Caco-2 (cell line): Measurements from ENCODE around the gene SLC4A5. TPM values are rescaled to one million over a fixed set of nuclear protein-coding genes. Genes with fewer than 3 reads are reported as not detected.
A peak's percentile ranks its signal among the peaks of the same experiment; 100 is the strongest.

Source experiments
- BruUV-seq: library from RNA; stranded (reverse); fragments of 400-500 nt; replicated peaks from 2 replicates; lab custom pipeline; 2021; lab: Mats Ljungman, UMichigan
- CTCF ChIA-PET: fragments of 300-600 bp; sonication (Branson Sonifier 250); formaldehyde crosslinking; loops from one replicate; lab custom pipeline; 2022; ENCODE audit warnings: antibody characterized with exemption; lab: Charles Lee
- POLR2A ChIA-PET: fragments of 300-600 bp; sonication (Branson Sonifier 250); formaldehyde crosslinking; loops from one replicate; lab custom pipeline; 2022; ENCODE audit warnings: antibody characterized with exemption; lab: Charles Lee
- DNase-seq, 2 experiments: peaks; one replicate each; pipeline versions ENCODE4 v3.0.0 to v3.0.0-alpha.2; 2020 to 2022
- H3K27me3 ChIP-seq: replicated peaks from 2 replicates; pipeline ENCODE4 v1.6.0; 2011; ENCODE audit warnings: low read length; ENCODE audit not compliant: control insufficient read depth, insufficient read depth
- H3K36me3 ChIP-seq: 2 replicates; pipeline ENCODE4 v1.5.1; 2011; ENCODE audit warnings: low read length; ENCODE audit not compliant: control insufficient read depth, insufficient read depth
- H3K4me1 ChIP-seq: fragments of 250-450 bp; sonication (Bioruptor Pico); 2 replicates; pipeline ENCODE4 v1.5.1; 2020; ENCODE audit warnings: mild to moderate bottlenecking
- H3K4me3 ChIP-seq: 2 replicates; pipeline ENCODE4 v1.5.1; 2011; ENCODE audit warnings: low read depth, mild to moderate bottlenecking, control low read depth, low read length
- H3K9me3 ChIP-seq: fragments of 250-450 bp; sonication (Bioruptor Pico); 2 replicates; pipeline ENCODE4 v1.5.1; 2020; ENCODE audit warnings: mild to moderate bottlenecking, moderate library complexity
- H3K27ac Mint-ChIP-seq: one replicate; pipeline ENCODE4 v1.8.0; 2022; ENCODE audit warnings: mixed read lengths; ENCODE audit not compliant: unreplicated experiment
- H3K27me3 Mint-ChIP-seq: one replicate; pipeline ENCODE4 v1.8.0; 2022; ENCODE audit warnings: mixed read lengths; ENCODE audit not compliant: insufficient read depth, unreplicated experiment
- H3K36me3 Mint-ChIP-seq: one replicate; pipeline ENCODE4 v1.8.0; 2022; ENCODE audit warnings: mild to moderate bottlenecking, mixed read lengths; ENCODE audit not compliant: insufficient read depth, unreplicated experiment
- H3K4me1 Mint-ChIP-seq: one replicate; pipeline ENCODE4 v1.8.0; 2022; ENCODE audit warnings: low read depth, mixed read lengths; ENCODE audit not compliant: unreplicated experiment
- H3K4me3 Mint-ChIP-seq: one replicate; pipeline ENCODE4 v1.8.0; 2022; ENCODE audit warnings: mild to moderate bottlenecking, moderate library complexity, mixed read lengths; ENCODE audit not compliant: unreplicated experiment
- H3K9me3 Mint-ChIP-seq: one replicate; pipeline ENCODE4 v1.8.0; 2022; ENCODE audit warnings: mixed read lengths; ENCODE audit not compliant: unreplicated experiment
- CTCF ChIP-seq, 2 experiments: fragments of 200-600 bp in 1 of 2; IDR thresholded peaks; 1 replicate in 1 of 2; 2 replicates in 1 of 2; pipeline versions ENCODE4 v1.5.1 to v1.8.0; 2011 to 2022; ENCODE audit warnings: antibody characterized with exemption in 1 of 2, control low read depth in 1 of 2, inconsistent platforms in 1 of 2, low read depth in 1 of 2, low read length in 1 of 2, mild to moderate bottlenecking in 1 of 2, moderate library complexity in 1 of 2; ENCODE audit not compliant: insufficient read depth in 1 of 2, severe bottlenecking in 1 of 2, unreplicated experiment in 1 of 2
- intact Hi-C: fragments of 100-400 bp; cut with micrococcal nuclease; formaldehyde crosslinking; loops from one replicate; pipeline ENCODE4 v1.10.0; 2022; ENCODE audit not compliant: unreplicated experiment
- total RNA-seq: library from RNA; stranded (reverse); gene quantifications from 2 replicates; pipeline ENCODE4 v1.2.3, GENCODE V29; 2022

SLC4A5 gene
- total RNA-seq, 1 experiment from 2014 or later = 2.2 TPM

- Histone ChIP-seq H3K27me3 (no peaks in the 10 kb centered on the region), H3K4me1 (no peaks in the 10 kb centered on the region), H3K9me3 (no peaks in the 10 kb centered on the region), H3K4me3 (no peak overlapping the region), H3K36me3 (no peaks in the 10 kb centered on the region; the same call in 1 of the 2 replicates)
- ChIA-PET POLR2A (no interaction called here), CTCF (no interaction called here)
- BruUV-seq = no TSS peak
- Mint-ChIP-seq H3K4me1 (no peaks in the 10 kb centered on the region), H3K27ac (no peak overlapping the region), H3K4me3 (no peak overlapping the region), H3K27me3 (no peaks in the 10 kb centered on the region), H3K36me3 (no peaks in the 10 kb centered on the region), H3K9me3 (no peaks in the 10 kb centered on the region)
- intact Hi-C loops = no loop called here
- no peak for TF ChIP-seq CTCF (IDR thresholded peaks at IDR 0.05; ENCODE audit: insufficient read depth in 1 of 2, low read depth in 1 of 2, low read length in 1 of 2, severe bottlenecking in 1 of 2, unreplicated experiment in 1 of 2)
- no peak for DNase-seq
Measured at GRCh38 chr2:74242354-74243071, 100.7 kb downstream of the SLC4A5 start.

- POLR2A ChIA-PET = no interaction called here
- DNase-seq = peak in 1 of 2 experiments; percentile 11
- Mint-ChIP-seq H3K27me3 (no peaks in the 10 kb centered on the region), H3K36me3 (no peaks in the 10 kb centered on the region), H3K27ac (no peak overlapping the region), H3K9me3 (no peaks in the 10 kb centered on the region), H3K4me1 (no peaks in the 10 kb centered on the region), H3K4me3 (no peak overlapping the region)
- no peaks in the 10 kb centered on the region for H3K9me3 ChIP-seq
- TF ChIP-seq CTCF (IDR thresholded peaks at IDR 0.05; ENCODE audit: insufficient read depth in 1 of 2, low read depth in 1 of 2, low read length in 1 of 2, severe bottlenecking in 1 of 2, unreplicated experiment in 1 of 2) = no peak
- H3K4me3 ChIP-seq = no peak overlapping the region
- BruUV-seq = no TSS peak
- H3K27me3 ChIP-seq = no peaks in the 10 kb centered on the region
- no peaks in the 10 kb centered on the region for H3K4me1 ChIP-seq
- no peaks in the 10 kb centered on the region for H3K36me3 ChIP-seq
- intact Hi-C loops = no loop called here
- CTCF ChIA-PET = interaction anchor here (0.6 kb wide), 1 partner anchor 162 kb away, joined by 4 read pairs; no protein-coding TSS in a partner anchor
Measured at GRCh38 chr2:74239346-74239745, 103.9 kb downstream of the SLC4A5 start.

GRCh38 chr2:74238879-74239278, 104.3 kb downstream of the SLC4A5 start:
- no peak overlapping the region for H3K27ac Mint-ChIP-seq
- H3K9me3 Mint-ChIP-seq = no peaks in the 10 kb centered on the region
- intact Hi-C loops = no loop called here
- no peak for DNase-seq
- no peak overlapping the region for H3K4me3 Mint-ChIP-seq
- Histone ChIP-seq H3K9me3 (no peaks in the 10 kb centered on the region), H3K27me3 (no peaks in the 10 kb centered on the region), H3K4me1 (no peaks in the 10 kb centered on the region), H3K36me3 (no peaks in the 10 kb centered on the region), H3K4me3 (no peak overlapping the region)
- CTCF ChIA-PET = interaction anchor here (0.6 kb wide), 1 partner anchor 163 kb away, joined by 4 read pairs; no protein-coding TSS in a partner anchor
- TF ChIP-seq CTCF (IDR thresholded peaks at IDR 0.05; ENCODE audit: insufficient read depth in 1 of 2, low read depth in 1 of 2, low read length in 1 of 2, severe bottlenecking in 1 of 2, unreplicated experiment in 1 of 2) = no peak
- H3K27me3 Mint-ChIP-seq = no peaks in the 10 kb centered on the region
- BruUV-seq = no TSS peak
- peaks cover 3% of the 10 kb centered on the region for H3K4me1 Mint-ChIP-seq
- POLR2A ChIA-PET = no interaction called here
- H3K36me3 Mint-ChIP-seq = no peaks in the 10 kb centered on the region
